Hematopoietic multipotent progenitor cell treated with erythropoietin and hydrocortisone succinate and interleukin-3 and kit ligand, for 15 days (in vitro differentiated cells): ENCODE data around the gene DPP9.
"Not testable (repeated sequence)": the region's sequence is repeated elsewhere in the genome, so short reads cannot be mapped to it uniquely, and the experiment has no call there.

ENCODE experiments used
- DNase-seq: peaks from one replicate; pipeline ENCODE4 v3.0.0-alpha.2; 2015; ENCODE audit warnings: low spot score

The DPP9 gene

DNA sequence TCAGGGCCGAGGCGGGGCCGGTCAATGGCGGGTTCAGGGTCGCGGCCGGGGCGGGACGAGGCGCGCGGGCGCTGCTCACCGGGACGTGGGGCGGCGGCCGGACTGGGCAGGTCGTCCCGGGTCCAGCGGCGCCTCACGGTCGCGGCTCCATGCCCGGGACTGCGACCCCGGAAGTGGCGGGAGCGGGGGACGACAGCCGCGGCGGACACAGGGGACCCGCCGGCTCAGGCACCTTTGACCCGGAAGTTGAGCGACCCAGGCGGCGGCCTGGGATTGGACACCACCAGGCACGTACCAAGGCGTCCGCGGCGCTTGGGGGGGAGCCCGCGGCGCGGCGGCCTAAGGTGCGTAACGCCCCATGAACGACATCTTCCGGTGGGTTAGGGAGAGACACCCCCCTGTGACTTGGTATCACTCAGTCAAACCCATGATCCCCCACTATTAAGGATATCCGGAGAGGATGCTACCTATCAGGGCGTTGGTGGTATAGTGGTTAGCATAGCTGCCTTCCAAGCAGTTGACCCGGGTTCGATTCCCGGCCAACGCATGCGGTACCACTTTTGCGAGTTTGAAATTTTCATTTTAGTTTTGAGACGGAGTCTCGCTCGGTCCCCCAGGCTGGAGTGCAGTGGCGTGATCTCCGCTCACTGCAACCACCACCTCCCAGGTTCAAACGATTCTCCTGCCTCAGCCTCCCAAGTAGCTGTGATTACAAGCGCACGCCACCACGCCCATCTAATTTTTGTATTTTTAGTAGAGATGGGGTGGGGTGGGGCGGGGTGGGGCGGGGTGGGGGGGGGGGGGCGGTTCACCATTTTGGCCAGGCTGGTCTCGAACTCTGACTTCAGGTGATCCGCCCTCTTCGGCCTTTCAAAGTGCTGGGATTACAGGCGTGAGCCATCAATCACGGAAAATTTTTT is at the start of gene DPP9:
DPP9 (minus strand) TSS at position 248 of the 920 bp plus-strand sequence. CDS start 3,936 bp downstream, outside the sequence.
- DNase-seq: peak; percentile 98

DNA sequence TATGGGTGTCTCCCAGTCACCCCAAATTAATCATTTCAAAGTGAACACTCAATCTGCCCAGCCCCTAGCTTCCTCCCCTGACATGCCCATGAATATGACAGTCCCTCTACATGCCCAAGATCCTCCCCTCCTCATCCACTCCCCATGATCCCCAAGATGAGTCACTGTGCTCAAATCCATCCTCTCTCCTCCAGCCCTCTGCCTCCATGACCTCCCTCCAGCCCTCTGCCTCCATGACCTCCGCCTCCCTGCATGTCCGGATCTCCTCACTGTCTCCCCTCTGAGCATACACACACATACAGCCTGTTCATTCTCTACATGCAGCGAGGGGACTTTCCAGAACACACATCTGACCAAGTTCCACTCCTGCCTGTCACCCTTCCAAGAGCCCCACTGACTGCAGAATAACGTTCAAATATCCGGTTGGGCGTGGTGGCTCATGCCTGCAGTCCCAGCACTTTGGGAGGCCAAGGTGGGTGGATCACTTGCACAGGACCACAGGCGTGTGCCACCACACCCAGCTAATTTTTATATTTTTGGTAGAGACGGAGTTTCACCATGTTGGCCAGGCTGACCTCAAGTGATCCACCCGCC is 49.5 kb upstream of the DPP9 start:
- no peak for DNase-seq

DNA sequence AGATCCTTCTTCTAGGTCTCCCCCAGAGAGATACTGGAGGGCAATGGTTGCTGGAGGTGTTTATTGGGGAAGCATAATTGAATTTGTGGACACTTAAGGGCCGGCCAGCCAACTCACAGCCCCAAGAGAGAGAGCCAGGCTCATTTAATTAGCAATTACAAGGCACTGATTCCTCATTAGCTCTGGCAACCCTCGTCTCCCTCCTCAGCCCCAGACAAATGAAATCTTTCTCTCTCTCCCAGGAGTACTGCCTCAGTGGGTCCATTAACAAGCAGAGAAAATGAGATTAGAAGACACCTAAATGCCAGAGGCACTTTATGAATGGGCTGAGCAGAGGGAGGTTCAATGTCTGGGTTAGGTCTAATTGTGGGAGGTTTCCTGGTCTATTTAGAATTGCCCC is 48.9 kb upstream of the DPP9 start:
- DNase-seq: no peak

DNA sequence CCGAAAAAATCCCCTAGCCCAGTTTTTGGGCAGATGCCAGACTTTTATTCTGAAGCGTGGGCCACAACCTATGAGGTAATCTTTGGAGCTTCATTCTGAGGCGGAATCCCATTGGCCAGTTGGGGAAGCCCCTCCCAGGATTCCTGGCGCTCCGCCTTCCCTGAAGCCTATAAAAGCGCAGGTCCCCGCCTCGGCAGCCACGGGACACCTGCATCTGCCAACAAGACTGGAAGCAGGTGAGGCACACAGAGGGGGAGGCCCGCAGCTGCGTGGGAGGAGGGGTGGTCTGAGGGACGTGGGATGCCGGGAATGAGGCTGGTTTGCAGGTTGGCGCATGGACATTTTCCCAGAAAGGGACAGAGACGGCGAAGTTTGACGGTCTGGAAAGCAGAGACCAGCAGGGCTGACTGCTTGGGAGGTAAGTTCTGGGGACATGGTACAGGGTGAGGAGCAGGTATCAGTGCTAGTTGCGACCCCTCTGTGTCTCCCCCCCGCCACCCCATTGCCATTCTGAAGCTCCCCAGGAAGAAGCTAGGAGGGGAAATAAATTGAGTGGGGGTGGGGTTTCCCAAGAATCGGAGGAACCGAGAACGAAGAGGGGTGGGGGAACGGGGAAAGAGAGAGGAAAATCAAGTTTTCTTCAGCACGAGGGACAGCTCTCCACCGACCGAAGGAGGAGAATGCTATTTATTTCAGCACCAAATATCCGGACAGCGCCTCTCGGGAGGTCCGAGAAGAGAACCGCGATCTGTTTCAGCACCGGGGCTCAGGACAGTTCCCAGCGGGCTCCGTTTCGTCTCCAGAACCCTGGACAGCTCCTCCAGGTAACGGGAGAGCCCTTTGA is 45.5 kb upstream of the DPP9 start:
- peak; percentile 47 for DNase-seq

DNA sequence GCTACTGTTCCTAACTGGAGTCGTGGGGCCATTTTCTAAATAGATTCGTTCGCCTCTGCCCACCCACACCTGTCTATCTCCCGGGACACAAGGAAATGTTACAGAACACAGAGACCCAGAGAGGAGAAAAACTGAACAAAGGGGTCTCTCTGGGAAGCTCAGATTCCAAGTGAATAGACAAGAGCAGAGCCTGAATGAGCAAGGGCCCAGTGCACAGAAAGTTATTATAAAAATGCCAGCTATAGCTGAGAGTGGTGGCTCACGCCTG is 40.7 kb upstream of the DPP9 start:
- DNase-seq: no peak

DNA sequence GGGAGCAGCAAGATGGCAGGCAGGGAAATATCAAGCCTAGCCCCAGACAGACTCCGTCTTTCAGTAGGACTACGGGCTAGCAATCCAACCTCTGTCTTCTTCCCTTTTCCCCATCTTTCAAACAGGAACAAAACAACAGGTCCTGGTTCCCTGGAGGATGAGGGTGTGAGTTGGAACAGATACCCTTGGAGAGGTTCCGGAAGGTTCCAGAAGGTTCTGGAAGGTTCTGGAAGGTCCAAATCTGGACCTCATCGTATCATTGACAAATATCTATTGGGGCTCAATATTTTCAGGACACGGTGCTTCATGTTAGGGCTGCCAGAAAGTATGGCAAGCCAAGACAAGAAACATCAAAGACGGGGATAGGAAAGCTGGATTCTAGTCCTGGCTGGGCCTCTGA is 39.4 kb upstream of the DPP9 start:
- DNase-seq: no peak

DNA sequence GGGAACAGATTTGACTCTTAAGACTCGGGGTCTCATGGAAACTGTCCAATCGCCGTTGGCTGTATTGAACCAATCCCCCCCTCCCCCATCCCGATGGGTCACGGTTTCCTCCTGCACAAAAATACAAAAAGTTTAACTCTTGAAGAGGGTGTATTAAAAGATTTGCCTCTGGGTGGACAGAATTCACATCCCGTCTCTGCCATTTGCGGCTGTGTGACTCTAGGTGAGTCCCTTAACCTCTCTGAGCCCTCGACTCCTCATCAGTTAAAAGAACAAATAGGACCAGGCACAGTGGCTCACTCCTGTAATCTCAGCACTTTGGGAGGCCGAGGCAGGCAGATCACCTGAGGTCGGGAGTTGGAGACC is 36.6 kb upstream of the DPP9 start:
- DNase-seq: no peak

DNA sequence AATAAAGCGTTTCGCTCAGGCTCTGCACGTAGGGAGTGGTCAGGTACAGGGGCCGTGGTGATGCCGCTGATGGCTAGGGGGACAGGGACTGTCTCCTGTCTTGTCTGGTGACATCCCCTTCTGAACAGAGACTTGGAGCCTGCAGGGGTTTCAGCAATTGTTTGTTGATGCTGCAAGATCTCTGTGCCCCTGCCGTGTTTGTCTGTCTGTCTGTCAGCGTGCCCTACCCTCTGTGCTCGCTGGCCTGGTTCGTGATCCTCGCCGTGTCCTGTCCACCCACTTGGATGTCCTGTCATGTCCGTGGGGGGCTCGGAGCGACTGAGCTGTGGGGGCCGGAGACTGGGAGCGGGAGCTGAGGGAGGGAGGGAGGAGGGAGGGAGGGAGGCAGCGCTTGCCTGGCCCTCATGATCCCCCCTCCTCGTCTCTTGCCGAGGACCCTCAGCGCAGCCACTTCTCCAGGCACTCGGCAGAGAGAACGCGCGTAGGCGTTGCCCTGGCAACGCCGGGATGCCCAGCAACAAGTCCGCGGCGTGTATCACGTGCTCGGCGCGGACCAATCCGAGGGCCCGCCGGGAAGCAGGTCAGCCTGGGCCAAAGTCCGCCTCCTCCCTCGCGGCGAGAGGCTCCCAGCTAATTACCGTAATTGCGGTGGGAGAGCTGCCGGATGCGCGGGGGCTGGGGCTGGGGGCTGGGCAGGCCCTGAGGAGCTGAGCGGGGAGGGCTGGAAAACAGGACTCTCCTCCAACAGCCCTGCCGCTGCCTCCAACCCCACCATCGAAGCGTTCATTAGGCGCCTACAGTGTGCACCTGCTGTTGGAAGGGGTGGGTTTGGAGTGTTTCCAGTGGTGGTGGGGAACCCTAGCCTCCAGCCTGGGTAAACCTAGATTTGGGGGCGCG is 36.0 kb upstream of the DPP9 start:
- peak; percentile 43 for DNase-seq

DNA sequence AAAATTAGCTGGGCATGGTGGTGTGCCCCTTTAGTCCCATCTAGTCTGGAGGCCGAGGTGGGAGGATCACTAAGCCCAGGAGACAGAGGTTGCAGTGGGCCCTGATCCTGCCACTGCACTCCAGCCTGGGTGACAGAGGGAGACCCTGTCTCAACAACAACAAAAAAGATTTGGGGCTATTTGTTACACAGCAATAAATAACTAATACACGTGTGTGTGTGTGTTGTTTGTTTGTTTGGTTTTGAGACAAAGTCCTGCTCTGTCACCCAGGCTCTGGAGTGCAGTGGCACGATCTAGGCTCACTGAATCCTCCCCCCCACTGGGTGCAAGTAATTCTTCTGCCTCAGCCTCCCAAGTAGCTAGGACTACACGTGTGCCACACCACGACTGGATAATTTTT is 35.0 kb upstream of the DPP9 start:
- DNase-seq: no peak

DNA sequence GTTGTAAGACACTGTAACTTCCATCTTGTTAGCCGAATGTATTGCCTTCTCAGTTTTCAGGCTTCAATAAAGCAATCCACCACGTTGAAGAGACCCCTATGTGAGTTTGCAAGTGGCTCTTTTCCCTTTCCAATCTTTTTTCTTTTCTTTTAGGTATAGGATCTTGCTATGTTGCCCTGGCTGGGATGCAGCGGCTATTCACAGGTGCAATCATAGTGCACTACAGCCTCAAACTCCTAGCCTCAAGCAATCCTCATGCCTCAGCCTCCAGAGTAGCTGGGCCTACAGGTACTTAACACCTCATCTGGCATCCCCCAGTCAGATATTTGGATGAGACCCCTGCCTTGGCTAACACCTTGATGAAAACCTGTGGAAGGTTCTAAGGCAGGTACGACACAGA is 34.4 kb upstream of the DPP9 start:
- no peak for DNase-seq

DNA sequence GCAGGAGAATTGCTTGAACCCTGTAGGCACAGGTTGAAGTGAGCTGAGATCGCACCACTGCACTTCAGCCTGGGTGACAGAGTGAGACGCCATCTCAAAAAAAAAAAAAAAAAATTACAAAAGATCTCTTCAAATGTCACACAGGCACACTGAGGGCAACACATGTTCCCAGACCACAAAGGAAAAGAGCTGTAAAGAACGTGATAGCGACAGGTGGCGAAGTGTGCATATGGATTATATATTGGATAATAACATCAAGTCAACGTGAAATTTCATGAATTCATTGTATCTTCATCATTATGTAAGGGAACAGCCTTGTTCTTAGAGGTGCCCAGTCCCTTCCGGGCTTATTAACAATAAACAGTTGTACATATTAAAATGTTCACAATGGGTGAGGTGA is 31.8 kb upstream of the DPP9 start:
- no peak for DNase-seq

DNA sequence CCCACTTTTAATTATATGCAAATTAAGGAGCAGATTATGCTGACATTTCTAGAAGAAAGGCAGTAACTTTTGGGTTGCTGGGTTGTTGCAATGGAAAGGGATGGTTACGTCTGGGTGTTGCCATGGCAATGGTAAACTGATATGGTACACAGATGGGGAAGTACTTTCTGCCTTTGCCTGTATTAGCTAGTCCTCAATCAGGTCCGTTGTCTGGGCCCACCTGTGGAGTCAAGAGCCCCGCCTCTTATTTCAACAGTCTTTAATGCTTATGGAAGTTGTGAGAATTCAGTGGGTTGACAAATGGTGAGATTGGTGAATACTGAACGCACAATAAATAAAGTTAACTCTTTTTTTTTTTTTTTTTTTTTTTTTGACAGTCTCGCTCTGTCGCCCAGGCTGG is 30.6 kb upstream of the DPP9 start:
- no peak for DNase-seq

DNA sequence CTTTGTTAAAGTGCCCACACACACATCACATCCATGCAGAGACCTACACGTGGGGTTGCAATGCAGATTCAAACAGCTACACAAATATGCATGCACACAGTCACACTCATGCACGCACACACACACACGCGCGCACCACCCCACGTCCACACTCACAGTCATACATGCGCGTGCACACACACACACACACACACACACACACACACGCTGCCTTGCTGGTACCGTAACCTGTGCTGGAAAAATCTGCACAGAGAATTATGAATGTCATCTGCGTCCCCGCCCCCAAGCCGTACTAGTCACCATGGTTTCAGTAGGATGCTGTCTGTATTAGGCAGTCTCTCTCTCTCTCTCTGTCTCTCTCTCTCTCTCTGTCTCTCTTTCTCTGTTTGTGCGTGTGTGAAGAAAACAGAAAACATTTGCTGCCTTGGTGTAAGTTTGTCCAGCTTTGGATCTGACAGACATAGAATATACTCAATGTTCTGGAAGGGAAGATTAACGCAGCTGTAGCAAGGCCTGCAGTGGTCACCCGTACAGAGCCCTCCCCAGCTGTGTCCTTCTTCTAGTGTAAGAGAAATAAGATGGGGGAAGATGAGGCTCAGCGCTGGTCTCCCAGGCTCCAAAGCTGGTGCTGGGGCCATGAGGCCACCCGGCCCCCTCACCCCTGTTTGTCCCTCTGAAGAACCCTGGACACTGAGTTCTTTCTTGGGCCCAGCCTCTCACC is 26.4 kb upstream of the DPP9 start:
- DNase-seq: no peak

DNA sequence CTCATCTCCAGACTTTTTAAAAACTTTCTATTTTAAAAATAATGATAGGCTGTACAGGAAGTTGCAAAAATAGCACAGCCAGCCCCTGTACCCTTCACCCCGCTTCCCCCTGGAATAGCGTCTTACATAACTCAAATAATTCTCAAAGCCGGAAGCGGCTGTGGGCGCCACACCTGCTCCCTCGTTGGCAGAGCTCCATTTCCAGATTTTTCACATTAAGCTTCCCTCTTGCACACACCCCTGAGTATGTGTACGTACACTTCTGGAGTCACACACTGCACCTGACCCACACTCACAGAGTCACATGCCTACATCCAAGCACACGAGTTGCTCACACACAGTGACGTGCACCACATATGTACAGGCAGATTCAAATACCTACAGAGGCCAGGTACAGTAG is 24.9 kb upstream of the DPP9 start:
- DNase-seq: no peak

DNA sequence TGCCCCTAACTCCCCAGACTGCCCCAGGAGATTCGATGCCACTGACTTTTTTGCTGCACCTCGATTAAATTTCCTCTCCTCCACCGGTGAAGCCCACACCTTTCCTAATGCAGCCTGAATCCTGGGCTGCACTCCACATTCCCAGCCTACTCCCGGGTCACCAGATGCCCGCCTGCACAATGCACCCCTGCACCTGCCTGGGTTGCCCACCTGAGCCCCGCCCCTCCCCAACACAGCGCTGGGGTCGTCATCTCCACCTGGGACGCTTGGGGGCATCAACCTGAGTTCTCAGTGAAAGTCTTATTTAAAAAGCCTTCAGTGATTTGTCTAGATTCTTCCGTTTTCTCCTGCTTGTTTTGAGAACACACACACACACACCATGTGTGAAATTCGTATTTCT is 24.5 kb upstream of the DPP9 start:
- no peak for DNase-seq

DNA sequence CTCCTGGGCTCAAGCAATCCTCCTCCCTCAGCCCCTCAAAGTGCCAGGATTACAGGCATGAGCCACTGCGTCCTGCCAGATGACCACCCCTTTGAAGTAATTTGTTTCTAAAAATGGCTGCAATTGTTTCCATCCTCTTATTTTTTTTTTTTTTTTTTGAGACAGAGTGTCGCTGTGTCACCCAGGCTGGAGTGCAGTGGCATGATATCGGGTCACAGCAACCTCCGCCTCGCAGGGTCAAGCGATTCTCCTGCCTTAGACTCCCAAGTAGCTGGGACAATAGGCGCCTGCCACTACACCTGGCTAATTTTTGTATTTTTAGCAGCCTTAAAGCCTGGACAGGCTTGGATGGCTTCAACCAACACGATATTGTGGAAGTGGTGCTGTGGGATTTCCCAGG is 22.3 kb upstream of the DPP9 start:
- DNase-seq: no peak

DNA sequence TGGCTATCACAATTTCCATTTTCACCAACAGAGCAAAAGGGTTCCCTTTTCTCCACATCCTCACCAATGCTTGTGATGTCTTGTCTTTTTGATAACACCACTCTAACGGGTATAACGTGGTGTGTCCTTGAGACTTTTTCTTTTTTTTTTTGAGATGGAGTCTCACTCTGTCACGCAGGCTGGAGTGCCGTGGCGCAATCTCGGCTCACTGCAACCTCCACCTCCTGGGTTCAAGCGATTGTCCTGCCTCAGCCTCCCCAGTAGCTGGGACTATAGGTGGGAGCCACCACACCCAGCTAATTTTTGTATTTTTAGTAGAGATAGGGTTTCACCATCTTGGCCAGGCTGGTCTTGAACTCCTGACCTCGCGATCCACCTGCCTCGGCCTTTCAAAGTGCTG is 21.5 kb upstream of the DPP9 start:
- not testable (repeated sequence) for DNase-seq

DNA sequence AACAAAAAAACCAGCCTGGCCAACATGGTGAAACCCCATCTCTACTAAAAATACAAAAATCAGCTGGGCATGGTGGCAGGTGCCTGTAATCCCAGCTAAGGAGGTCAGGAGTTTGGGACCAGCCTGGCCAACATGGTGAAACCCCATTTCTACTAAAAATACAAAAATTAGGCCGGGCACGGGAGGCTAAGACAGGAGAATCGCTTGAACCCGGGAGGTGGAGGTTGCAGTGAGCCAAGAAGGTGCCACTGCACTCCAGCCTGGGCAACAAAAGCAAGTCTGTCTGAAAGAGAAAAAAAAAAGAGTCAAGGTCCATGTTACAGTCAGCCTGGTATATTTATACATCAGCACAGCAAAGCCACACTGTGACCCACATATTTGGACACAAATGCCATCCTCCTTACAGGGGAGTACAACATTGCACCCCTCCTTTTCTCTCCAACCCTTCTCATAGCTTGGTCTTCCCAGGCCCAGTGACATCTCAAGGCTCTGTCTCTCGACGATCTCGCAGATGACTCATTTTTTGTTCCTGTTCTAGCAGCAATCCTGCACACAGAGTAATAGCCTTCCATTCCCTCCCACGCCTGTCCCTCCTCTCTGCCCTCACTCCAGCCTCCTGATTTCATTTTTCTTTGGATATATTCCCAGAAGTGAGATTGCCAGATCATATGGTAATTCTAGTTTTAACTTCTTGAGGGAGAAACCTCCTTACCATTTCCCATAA is 21.0 kb upstream of the DPP9 start:
- DNase-seq: no peak

DNA sequence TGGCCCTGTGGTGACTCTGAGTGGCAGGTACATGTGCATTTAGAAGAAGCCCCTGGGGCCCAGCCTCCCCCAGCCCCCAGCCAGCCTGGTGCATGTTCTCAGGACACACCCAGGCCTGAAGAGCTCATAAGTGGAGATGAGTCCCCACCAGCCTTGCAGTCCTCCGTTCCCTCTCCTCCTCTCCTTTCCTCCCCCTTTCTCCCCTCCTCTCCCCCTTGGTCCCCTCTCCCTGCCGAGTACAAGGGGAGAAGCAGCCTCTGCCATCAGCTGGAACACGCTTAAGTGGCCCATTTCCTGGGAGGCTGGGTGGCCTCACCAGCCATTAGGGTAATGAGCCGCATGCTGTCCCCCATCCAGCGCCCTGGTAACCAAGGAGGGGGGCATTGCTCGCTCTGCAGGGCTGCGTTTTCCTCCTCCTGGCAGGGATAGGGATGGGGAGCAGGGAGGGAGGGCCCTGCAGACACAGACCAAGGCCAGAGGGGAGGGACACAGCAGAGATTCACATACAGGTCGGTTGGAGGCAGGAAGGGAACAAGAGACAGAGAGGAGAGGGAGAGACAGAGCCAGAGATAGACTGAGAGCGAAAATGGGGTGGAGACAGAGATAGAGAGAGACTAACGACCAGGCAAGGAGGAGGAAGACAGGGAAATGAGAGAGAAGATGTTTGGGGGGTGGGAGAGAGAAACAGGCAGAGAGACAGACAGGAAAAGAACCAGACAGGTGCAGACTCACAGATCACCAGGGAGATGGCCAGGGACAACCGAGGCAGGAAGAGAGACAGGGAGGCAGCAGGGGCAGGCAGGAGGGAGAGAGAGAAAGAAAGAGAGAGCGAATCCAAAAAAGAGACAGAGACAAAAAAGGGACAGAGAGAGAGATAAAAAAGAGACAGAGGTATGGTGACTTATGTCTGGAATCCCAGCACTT is 19.3 kb upstream of the DPP9 start:
- no peak for DNase-seq

DNA sequence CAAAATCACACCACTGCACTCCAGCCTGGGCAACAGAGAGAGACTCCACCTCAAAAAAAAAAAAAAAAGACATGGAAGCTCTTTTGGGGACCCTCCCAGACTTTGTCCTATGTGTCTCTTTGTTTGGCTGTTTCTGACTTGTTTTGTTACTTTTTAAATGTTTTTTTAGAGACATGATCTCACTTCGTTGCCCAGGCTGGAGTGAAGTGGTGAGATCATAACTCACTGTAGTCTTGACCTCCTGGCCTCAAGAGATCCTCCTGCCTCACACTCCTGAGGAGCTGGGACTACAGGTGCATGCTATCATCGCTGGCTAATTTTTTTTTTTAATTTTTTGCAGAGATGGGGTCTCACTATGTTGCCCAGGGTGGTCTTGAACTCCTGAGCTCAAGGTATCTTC is 16.4 kb upstream of the DPP9 start:
- DNase-seq: no peak
